GM15510 (cell line): Measurements from ENCODE around the gene FUT1.
A peak's percentile ranks its signal among the peaks of the same experiment; 100 is the strongest.

Experiments
- POLR2A ChIP-seq: IDR thresholded peaks from 3 replicates; pipeline ENCODE4 v1.6.1; 2011; ENCODE audit warnings: borderline replicate concordance; ENCODE audit not compliant: insufficient read length; ENCODE audit errors: extremely low read depth

The FUT1 gene

DNA sequence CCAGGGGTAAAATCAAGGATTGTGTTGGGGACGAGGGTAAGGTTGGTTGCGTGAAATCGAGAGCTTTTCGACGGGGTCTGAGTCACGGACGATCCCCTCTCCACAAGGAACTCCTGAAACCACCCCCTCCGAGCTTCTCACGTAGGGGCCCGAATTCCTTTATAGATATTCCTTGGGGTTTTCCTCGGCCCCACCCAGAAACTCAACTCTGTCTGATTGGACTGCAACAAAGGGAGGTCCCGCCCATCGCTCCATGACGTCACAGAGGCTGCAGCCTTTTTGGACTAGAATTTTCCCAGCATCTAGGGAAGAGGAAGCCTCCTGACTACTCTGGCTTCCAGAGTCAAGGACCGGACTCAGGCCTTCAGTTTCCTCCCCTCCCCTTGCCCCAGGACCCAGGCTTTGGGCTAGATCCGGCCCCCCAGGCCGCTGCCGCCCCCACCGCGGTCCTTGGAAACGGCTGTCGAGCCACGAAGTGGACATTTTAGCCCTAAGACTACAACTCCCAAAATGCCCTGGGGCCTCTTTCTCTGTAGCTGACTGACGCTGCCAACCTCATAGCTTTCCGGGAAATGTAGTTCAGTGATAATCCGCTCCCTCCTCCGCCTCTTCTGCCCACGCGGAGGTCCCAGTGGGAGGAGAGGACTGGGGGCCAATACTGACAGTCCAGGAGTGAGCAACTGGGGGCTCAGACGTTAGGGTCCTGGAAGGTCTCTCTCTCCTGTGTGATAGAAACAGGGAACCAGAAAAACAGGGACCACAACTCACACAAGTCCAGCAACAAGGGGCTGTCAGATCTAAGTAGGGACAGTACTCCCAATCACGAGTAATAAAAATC, 5.5 kb downstream of the FUT1 start, which contains the start of gene IZUMO1:
IZUMO1 (minus strand) TSS at position 172 of the 838 bp plus-strand sequence. CDS start 1,050 bp downstream, outside the sequence.
- no peak for TF ChIP-seq POLR2A

DNA sequence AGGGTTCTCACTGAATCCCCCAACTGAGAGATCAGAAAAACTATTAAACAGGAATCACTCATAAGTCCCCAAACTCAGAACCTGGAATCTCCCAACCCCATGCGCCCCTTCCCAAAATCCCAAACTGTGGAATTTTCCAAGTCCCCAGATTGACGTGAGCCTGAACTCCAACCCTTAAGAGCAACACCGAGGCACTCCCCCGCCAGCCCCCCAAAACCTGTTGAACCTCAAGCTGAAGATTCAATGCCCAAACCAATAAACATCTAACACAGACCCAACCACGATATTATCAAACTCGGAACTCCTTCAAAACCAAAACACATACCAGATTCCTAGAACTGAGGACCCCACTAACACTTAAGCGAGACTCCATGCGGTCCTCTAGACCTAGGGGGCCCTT, 6.3 kb downstream of the FUT1 start:
- TF ChIP-seq POLR2A = no peak

DNA sequence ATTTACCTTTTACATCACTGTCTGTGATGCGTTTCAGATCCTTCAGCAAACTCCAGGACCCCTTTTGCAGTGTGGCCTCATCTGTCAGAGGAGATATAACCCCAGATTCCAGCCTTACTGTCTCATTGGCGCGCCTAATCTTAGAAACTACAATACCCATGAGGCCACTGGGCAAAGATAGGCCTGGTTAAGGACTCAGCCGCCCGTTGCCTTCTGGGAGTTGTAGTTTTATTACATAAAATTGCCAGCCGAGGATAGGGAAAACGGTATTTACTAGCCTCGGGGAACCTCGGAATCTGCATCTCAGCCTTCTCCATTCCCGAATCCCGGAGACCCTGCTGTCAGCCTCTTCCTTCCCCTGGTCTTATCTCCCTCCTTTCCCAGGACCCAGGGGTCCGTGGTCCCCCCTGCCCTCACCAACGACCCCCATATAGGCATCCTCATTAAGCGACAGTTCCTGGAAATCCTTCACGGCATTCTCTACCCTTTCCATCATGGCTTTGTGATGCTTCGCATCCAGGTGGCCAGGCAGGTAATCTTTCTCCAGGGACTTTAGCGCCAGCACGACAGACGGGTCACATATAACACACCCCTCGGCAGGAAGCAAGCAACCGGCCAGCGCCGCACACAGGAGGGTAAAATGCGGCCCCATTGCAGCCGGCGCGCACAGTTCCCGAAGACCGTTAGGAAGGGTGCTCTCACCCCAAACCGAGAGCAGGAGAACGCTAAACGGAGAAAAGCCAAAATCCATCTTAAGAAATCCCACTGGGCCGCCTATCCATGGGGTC, 7.0 kb downstream of the FUT1 start:
- no peak for TF ChIP-seq POLR2A

DNA sequence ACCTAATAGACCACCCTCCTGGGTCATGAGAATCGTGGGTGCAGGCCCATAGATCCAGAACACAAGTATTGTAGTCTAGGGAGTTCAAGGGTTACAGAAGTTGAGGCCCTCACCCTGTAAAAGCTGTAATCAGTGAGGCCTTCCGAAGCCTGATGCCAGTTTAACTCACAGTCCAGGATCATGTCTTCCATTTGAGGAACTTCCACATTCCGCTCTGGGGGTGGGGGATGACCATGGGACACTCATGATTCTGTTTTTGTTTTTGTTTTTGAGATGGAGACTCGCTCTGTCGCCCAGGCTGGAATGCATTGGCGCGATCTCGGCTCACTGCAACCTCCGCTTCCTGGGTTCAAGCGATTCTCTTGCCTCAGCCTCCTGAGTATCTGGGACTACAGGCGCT, 10.3 kb downstream of the FUT1 start:
- no peak for TF ChIP-seq POLR2A

DNA sequence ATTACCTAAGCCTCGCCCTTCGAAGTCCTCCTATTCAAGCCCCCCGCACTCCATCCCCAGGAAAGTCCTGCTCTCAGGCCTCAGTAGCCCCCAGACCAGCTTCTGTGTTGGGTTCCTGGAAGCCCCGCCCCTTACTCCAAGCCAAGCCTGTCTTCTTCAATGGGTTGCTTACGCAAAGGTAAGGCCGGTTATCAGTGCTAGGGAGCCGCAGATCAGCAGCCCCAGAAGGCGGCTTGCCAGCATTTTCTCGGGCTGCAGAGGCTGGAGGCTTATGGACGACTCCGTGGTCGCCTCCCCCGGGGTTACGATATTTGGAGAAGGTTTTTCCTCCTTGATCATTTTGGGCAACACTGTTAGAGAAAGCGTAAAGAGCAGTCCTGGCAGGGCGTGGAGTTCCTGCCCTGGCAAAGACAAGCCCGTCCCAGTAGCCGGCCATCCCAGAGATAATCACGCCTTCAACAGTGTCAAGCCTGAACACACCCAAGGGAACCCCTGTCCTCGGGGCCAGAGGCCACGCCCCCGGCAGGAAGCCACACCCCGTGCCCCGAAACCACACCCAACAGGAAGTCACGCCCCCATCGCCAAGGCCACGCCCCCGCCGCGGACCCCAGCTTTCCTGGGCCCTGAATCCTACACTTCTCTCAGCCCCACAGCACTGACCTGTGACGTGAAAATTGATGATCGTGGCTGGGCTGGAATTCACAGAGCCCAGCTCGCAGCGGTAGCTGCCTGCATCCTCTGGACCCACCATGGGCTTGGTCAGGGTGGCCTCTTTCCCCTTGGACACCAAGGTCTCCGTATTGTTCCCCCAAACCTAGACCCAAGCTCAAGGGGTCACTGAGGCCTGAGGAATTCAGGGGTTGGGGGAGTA, 11.1 kb downstream of the FUT1 start:
- TF ChIP-seq POLR2A = no peak

DNA sequence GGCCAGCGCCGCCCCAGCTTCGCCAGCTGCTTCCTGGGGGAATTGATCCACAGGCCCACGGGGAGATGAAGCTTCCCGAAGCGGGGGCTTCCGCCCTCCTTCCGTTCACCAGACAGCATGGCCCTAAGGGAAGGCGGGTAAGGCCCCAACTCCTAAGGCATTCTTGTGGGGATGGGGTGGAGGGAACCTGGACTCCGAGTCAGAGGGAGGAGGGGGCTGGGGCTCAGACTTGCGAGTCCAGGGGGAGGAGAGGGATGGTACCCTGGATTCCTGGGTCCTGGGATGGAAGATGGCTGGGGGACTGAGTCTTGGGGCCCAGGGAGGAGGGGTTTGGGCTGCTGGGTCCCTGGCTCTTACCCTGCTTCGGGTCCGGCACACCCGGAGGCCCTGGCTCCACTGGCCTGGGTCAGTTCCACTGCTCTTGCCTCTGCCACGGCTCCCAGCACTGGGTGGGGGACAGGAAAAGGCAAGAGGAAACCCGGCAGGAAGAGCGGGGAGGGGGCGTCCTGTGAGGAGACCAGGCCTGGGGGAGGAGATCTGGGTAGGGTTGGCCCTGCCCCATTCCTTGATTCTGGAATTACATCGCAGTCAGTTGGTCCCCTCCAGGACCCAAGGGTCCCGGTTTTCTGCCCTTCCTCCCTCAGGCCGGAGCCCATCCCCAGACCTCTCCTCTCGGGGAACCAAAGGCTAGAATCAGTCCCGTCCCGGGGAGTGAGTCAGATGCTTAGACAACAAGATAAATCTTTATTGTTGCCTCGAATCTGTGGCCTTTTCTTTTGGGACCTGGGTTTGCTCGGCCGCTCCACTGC, 12.1 kb downstream of the FUT1 start, which contains the start of gene RASIP1:
RASIP1 (minus strand) TSS at position 447 of the 809 bp plus-strand sequence; CDS start at position 119, 328 bp downstream.
- TF ChIP-seq POLR2A = no peak

DNA sequence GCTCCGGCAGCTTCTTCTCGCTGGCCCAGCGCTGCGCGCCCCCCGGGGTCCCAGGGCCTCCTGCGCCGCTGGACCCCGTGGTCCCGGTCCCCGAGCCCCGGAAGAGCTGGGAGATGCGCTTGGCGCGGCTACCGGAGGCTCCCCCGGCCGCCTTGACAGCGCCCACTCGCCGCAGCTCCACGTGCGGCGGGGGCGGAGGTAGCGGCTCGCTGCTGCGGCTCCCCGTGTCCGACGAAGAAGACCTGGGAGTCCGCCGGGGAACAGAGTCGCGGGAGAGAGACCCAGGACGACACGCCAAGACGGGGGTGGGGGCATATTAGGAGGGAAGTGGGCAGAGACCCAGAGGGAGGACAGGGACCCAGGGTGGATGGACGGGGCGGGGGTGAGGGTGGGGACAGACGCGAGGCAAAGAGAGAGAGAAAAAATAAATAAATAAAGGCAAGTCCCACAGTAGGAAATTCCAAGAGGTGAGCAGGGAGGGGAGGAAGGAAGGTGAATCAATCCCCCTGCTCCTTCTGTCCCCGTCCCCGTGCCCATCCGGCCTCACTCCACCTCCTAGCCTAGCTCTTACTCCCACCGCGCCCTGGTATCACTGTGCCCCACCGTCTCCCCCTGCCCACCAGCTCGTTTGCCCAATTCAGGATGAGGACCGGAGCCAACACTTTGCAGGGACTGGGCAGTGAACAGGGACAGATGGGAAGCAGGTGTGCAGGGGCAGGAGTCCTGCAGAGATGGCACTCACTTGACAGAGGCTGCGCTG, 12.9 kb downstream of the FUT1 start:
- no peak for TF ChIP-seq POLR2A

DNA sequence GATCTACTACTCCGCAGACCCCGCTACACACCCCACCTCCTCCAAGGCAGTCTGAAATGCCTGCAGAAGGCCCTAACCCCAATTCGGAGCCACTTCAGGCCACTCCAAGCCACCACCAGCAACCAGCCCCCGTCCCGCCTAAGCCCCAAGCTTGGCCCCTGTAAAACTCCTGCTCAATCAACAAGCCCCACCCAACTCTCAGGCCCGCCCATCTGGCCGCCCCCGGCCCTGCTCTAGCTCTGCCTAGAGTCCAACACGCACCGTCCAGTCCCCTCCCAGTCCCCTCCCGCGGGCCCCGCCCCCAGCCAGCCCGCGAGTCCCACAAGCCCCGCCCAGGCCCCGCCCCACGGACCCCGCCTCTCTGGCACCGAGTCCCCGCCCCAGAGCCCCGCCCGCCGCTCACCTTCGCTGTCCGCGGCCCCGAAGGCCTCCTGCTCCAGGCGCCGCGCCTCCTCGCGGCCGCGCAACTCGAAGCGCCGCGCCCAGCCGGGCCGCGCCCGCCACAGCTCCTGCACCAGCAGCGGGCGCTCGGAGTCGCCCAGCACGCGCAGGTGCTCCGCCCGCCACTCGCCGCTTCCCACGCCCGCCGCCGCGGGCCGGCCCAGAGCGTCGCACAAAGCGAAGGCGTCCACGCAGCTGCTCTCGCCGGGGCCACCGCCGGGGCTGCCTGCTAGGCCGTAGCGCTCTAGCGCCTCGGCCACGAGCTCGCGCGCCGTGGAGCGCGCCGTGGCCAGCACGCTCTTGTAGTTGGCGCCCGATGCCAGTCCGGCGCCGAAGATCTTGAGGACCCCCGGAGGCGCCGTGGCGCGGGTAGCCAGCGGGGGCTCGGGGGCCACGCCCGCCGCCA, 13.7 kb downstream of the FUT1 start:
- TF ChIP-seq POLR2A = peak; percentile 21

DNA sequence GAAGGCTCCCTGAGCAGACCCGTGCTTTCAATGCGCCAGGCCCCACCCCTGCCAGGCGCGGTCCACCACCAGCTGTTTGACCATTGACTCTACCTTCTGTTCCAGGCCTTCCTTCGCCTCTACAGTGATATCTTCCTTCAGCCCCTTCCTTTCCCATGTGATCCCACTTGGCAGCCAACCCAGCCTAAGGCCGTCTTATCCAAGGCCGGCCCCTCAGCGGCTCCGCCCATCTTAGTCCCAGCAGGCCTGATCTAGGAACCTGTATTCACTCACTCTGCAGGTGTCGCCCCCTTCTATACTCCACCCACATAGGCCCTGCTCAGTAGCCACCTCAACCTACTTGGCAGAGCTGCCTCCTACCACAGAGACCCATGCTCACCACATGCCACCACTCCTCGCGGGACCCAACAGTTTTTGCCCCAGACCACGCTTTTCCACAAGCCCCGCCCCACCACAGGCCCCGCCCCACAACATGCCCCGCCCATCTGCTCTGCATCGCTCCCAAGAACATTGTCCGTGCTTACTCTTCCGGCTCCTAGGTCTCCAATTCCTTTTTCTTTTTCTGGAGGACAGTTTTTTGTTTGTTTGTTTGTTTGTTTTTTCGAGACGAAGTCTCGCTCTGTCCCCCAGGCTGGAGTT, 15.0 kb downstream of the FUT1 start:
- TF ChIP-seq POLR2A = no peak

DNA sequence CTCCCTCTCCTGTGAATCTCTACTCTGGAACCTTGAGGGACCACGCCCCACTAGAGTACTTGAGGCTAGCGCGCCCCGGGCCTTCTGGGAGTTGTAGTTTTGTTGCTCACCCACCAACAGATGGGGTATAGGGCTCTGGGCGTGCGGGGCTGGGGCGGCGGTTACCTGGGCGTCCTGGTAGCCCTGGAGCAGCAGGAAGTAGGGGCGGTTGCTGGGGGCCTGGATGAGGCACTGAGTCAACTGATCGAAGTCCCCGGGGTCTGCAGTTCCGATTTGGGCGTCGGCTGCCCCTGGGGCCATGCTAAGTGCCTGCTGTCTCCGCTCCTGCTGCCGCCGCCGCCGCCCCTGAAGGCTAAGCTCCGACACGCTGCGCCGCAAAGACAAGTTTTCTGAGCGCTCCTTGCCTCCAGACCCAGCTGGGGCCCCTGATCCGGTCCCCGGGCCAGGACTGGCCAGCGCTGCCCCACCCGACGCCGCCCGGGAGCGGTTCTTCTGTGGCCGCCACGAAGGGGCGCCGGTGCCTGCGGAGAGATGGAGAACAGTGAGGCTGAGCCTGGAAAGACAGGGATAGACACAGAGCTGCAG, 17.3 kb downstream of the FUT1 start:
- TF ChIP-seq POLR2A = no peak

DNA sequence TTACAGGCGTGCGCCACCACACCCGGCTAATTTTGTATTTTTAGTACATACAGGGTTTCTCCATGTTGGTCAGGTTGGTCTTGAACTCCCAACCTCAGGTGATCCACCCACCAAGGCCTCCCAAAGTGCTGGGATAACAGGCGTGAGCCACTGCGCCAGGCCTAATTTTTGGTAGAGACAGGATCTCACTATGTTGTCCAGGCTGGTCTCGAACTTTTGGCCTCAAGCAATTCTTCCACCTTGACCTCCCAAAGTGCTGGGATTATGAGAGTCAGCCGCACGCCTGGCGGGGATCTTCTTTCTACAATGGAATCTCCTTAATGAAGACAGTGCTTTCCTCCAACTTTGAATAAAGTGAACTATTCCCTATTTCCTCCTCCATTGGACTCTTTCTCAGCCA, 17.8 kb downstream of the FUT1 start:
- TF ChIP-seq POLR2A = no peak
